GM23338 (cell line): ENCODE measurements around the gene MAP3K4. TPM values are rescaled to one million over a fixed set of nuclear protein-coding genes. Genes with fewer than 3 reads are reported as not detected.

Experiments used
- ATAC-seq: fragments of 200-7000 bp; cut with Tn5 transposase; 3 replicates; pipeline ENCODE4 v1.9.1; 2020
- DNase-seq: peaks from one replicate; pipeline ENCODE4 v3.0.0-alpha.2; 2015; ENCODE audit warnings: low spot score
- H2AFZ ChIP-seq: fragments of 200-600 bp; sonication (generic); 2 replicates; pipeline ENCODE4 v1.8.0; 2016; ENCODE audit warnings: antibody characterized with exemption, mild to moderate bottlenecking, moderate library complexity
- H3F3A ChIP-seq: fragments of 200-600 bp; sonication (generic); replicated peaks from 2 replicates; pipeline ENCODE4 v1.8.0; 2017; ENCODE audit warnings: antibody characterized with exemption, mixed run types, low read depth
- H3K27ac ChIP-seq: fragments of 200-600 bp; sonication (generic); 2 replicates; pipeline ENCODE4 v1.6.1; 2016; ENCODE audit warnings: low read depth
- H3K27me3 ChIP-seq: fragments of 200-600 bp; sonication (generic); 2 replicates; pipeline ENCODE4 v1.8.0; 2016; ENCODE audit warnings: mild to moderate bottlenecking, mixed run types, moderate library complexity; ENCODE audit not compliant: insufficient read depth
- H3K36me3 ChIP-seq: fragments of 200-600 bp; sonication (generic); 2 replicates; pipeline ENCODE4 v1.8.0; 2016; ENCODE audit warnings: mild to moderate bottlenecking; ENCODE audit not compliant: insufficient read depth
- H3K4me1 ChIP-seq: fragments of 200-600 bp; sonication (generic); 2 replicates; pipeline ENCODE4 v1.8.0; 2016; ENCODE audit warnings: mild to moderate bottlenecking, moderate library complexity; ENCODE audit not compliant: insufficient read depth
- H3K4me2 ChIP-seq: fragments of 200-600 bp; sonication (generic); 2 replicates; pipeline ENCODE4 v1.7.1; 2017; ENCODE audit warnings: mixed run types
- H3K4me3 ChIP-seq: fragments of 200-600 bp; sonication (generic); 2 replicates; pipeline ENCODE4 v1.6.1; 2016; ENCODE audit warnings: mixed run types
- H3K79me2 ChIP-seq: fragments of 200-600 bp; sonication (generic); replicated peaks from 2 replicates; pipeline ENCODE4 v1.8.0; 2017; ENCODE audit warnings: mild to moderate bottlenecking; ENCODE audit not compliant: insufficient read depth
- H3K9me2 ChIP-seq: fragments of 200-600 bp; sonication (generic); 2 replicates; pipeline ENCODE4 v1.8.0; 2017; ENCODE audit not compliant: insufficient read depth
- H4K20me1 ChIP-seq: fragments of 200-600 bp; sonication (generic); replicated peaks from 2 replicates; pipeline ENCODE4 v1.8.0; 2017; ENCODE audit warnings: mild to moderate bottlenecking; ENCODE audit not compliant: insufficient read depth
- H3K27ac Mint-ChIP-seq: 2 replicates; pipeline ENCODE4 v1.8.0; 2020; ENCODE audit warnings: inconsistent platforms, mild to moderate bottlenecking, moderate library complexity, mixed read lengths
- H3K27me3 Mint-ChIP-seq: 3 replicates; pipeline ENCODE4 v1.8.0; 2022; ENCODE audit warnings: low read depth, mild to moderate bottlenecking, moderate library complexity, mixed read lengths, inconsistent platforms; ENCODE audit not compliant: insufficient read depth, poor library complexity
- H3K36me3 Mint-ChIP-seq: 3 replicates; pipeline ENCODE4 v1.8.0; 2021; ENCODE audit warnings: low read depth, mild to moderate bottlenecking, inconsistent platforms, moderate library complexity, mixed read lengths
- H3K4me1 Mint-ChIP-seq: 3 replicates; pipeline ENCODE4 v1.8.0; 2020; ENCODE audit warnings: mild to moderate bottlenecking, inconsistent platforms, mixed read lengths
- H3K4me3 Mint-ChIP-seq: 3 replicates; pipeline ENCODE4 v1.8.0; 2021; ENCODE audit warnings: moderate library complexity, mild to moderate bottlenecking, inconsistent platforms, mixed read lengths
- H3K9me3 Mint-ChIP-seq: 3 replicates; pipeline ENCODE4 v1.8.0; 2020; ENCODE audit warnings: moderate library complexity, mild to moderate bottlenecking, inconsistent platforms, mixed read lengths
- CTCF ChIP-seq, 2 experiments: fragments of 200-600 bp in 1 of 2; sonication (generic) in 1 of 2; conservative IDR thresholded peaks; 2 replicates each; pipeline versions ENCODE4 v1.5.1 to v1.6.1; 2016 to 2017; ENCODE audit warnings: antibody characterized with exemption in 2 of 2, low read depth in 2 of 2, mild to moderate bottlenecking in 2 of 2, moderate library complexity in 1 of 2
- EZH2phosphoT487 ChIP-seq: fragments of 200-600 bp; sonication (generic); IDR thresholded peaks from one replicate; pipeline ENCODE4 v1.8.1; 2018; ENCODE audit warnings: antibody characterized with exemption; ENCODE audit not compliant: unreplicated experiment
- JUNB ChIP-seq: IDR thresholded peaks from one replicate; pipeline ENCODE4 v1.6.1; 2016; ENCODE audit warnings: antibody characterized with exemption; ENCODE audit not compliant: unreplicated experiment
- POLR2AphosphoS5 ChIP-seq: IDR thresholded peaks from 2 replicates; pipeline ENCODE4 v1.6.1; 2016; ENCODE audit warnings: antibody characterized with exemption, low read depth
- REST ChIP-seq: IDR thresholded peaks from one replicate; pipeline ENCODE4 v1.6.1; 2018; ENCODE audit warnings: antibody characterized with exemption; ENCODE audit not compliant: unreplicated experiment
- STAT1 ChIP-seq: IDR thresholded peaks from one replicate; pipeline ENCODE4 v1.6.1; 2016; ENCODE audit warnings: antibody characterized with exemption; ENCODE audit not compliant: unreplicated experiment
- ZNF462 ChIP-seq: fragments of 250-450 bp; sonication (Bioruptor Pico); IDR thresholded peaks from 2 replicates; pipeline ENCODE4 v1.5.0; 2020; ENCODE audit warnings: mild to moderate bottlenecking, moderate library complexity
- polyA plus RNA-seq: library from polyadenylated mRNA; unstranded; fragments of >200 nt; fragmentation: Nextera tagmentation; extraction: Ambion mirVana; gene quantifications from 2 replicates; pipeline ENCODE4 v1.2.1, GENCODE V29; 2016
- total RNA-seq: library from RNA; depleted of rRNA; stranded (reverse); fragments of >200 nt; shearing (Covaris generic); gene quantifications from 2 replicates; pipeline ENCODE4 v1.2.3, GENCODE V29; 2014

MAP3K4 gene
- total and polyA plus RNA-seq, 2 experiments from 2014 or later, result 44.4 to 48.8 TPM

GRCh38 chr6:161133963-161134362, 142.4 kb downstream of the MAP3K4 start (continued):
- TF ChIP-seq ZNF462 (CRISPR knock-in tag), result no peak
- TF ChIP-seq CTCF (conservative IDR thresholded peaks at IDR 0.05; ENCODE audit: low read depth in 2 of 2), result no peak
- no peak for TF ChIP-seq JUNB
- TF ChIP-seq POLR2AphosphoS5, result no peak
- no peak for TF ChIP-seq STAT1
- TF ChIP-seq EZH2phosphoT487, result no peak

- Mint-ChIP-seq H3K27ac (no peak overlapping the region), H3K4me1 (peaks cover 10% of the 10 kb centered on the region; the same call in 2 of the 3 replicates), H3K27me3 (peaks cover 14% of the 10 kb centered on the region), H3K4me3 (no peak overlapping the region), H3K9me3 (peaks cover 5% of the 10 kb centered on the region; the same call in 2 of the 3 replicates), H3K36me3 (peaks cover 57% of the 10 kb centered on the region)
- Histone ChIP-seq H3K4me2 (no peak overlapping the region), H3K27me3 (no peaks in the 10 kb centered on the region), H4K20me1 (peaks cover 4% of the 10 kb centered on the region; the same call in 1 of the 2 replicates), H3F3A (no peaks in the 10 kb centered on the region), H3K36me3 (0 out of 2 replicates have a peak, but pooled peaks cover 3% of the 10 kb centered on the region), H3K9me2 (no peaks in the 10 kb centered on the region), H2AFZ (no peak overlapping the region), H3K4me3 (no peak overlapping the region), H3K4me1 (no peaks in the 10 kb centered on the region), H3K27ac (no peak overlapping the region), H3K79me2 (no peaks in the 10 kb centered on the region)
- DNase-seq (no peak), ATAC-seq (no peak)
- TF ChIP-seq REST, result no peak
- TF ChIP-seq POLR2AphosphoS5, result 0 out of 2 replicates have a peak, but pooled peaks have one; percentile 21
These were observed 143.2 kb downstream of the MAP3K4 start for GRCh38 chr6:161134550-161135298.
